Measurements from ENCODE around the gene GAP43.

Gene GAP43
- total RNA-seq = 0 reads per million in 3 experiments

- DNase-seq = no peak
Measured at GRCh38 chr3:115623044-115623868, at the start of gene GAP43. GAP43 (plus strand) TSS chr3:115623510; CDS start chr3:115623690, 180 bp downstream.

- DNase-seq = no peak
Measured at GRCh38 chr3:115576325-115576875, 46.9 kb upstream of the GAP43 start.

- DNase-seq = no peak
Measured at GRCh38 chr3:115577000-115577399, 46.3 kb upstream of the GAP43 start.

GRCh38 chr3:115578331-115578730 lies 45.0 kb upstream of the GAP43 start:
- no peak for DNase-seq

GRCh38 chr3:115580566-115580965 lies 42.7 kb upstream of the GAP43 start:
- no peak for DNase-seq

GRCh38 chr3:115581362-115582135 lies 41.8 kb upstream of the GAP43 start:
- no peak for DNase-seq

GRCh38 chr3:115588201-115589115 lies 34.9 kb upstream of the GAP43 start:
- DNase-seq = no peak

- no peak for DNase-seq
Measured at GRCh38 chr3:115590873-115591272, 32.4 kb upstream of the GAP43 start.

GRCh38 chr3:115595611-115596275 lies 27.6 kb upstream of the GAP43 start:
- DNase-seq = no peak

GRCh38 chr3:115598216-115598615 lies 25.1 kb upstream of the GAP43 start:
- DNase-seq = no peak

GRCh38 chr3:115602194-115602593 lies 21.1 kb upstream of the GAP43 start:
- DNase-seq = no peak

GRCh38 chr3:115611630-115612029 lies 11.7 kb upstream of the GAP43 start:
- no peak for DNase-seq

- no peak for DNase-seq
Measured at GRCh38 chr3:115615001-115615814, 8.1 kb upstream of the GAP43 start.

GRCh38 chr3:115616461-115616860 lies 6.8 kb upstream of the GAP43 start:
- DNase-seq = no peak

- no peak for DNase-seq
Measured at GRCh38 chr3:115617591-115617990, 5.7 kb upstream of the GAP43 start.

- DNase-seq = no peak
Measured at GRCh38 chr3:115624029-115624741, 875 bp downstream of the GAP43 start.

GRCh38 chr3:115624901-115625300 lies 1.6 kb downstream of the GAP43 start:
- DNase-seq = no peak

- DNase-seq = no peak
Measured at GRCh38 chr3:115626006-115626409, 2.7 kb downstream of the GAP43 start.

GRCh38 chr3:115626721-115627120 lies 3.4 kb downstream of the GAP43 start:
- no peak for DNase-seq
